ENCODE results near the gene C1orf226. TPM values are rescaled to one million over a fixed set of nuclear protein-coding genes. Genes with fewer than 3 reads are reported as not detected.

Gene C1orf226
- polyA plus RNA-seq, 6 donors from 2014 or later, result not detected

- H3K9me3 Mint-ChIP-seq, result peaks cover 0 to 2% (median 0%) of the 10 kb centered on the region in 7 donors
- H3K4me1 Mint-ChIP-seq, result no peaks in the 10 kb centered on the region
- DNase-seq (no peak), ATAC-seq (ENCODE audit: low read depth in 2 of 2) (no peak)
- no peak overlapping the region for H3K27ac Mint-ChIP-seq
- no peaks in the 10 kb centered on the region for H3K36me3 Mint-ChIP-seq
- H3K4me3 Mint-ChIP-seq, result no peak overlapping the region
- peaks cover 0 to 5% (median 2%) of the 10 kb centered on the region in 3 donors for H3K27me3 Mint-ChIP-seq
Measured at GRCh38 chr1:162383516-162383915, 2.0 kb downstream of the C1orf226 start.

- DNase-seq (no peak), ATAC-seq (ENCODE audit: low read depth in 2 of 2) (no peak)
- H3K4me3 Mint-ChIP-seq, result no peak overlapping the region
- no peaks in the 10 kb centered on the region for H3K36me3 Mint-ChIP-seq
- no peak overlapping the region for H3K27ac Mint-ChIP-seq
- peaks cover 4 to 6% (median 6%) of the 10 kb centered on the region in 3 donors for H3K4me1 Mint-ChIP-seq
- H3K27me3 Mint-ChIP-seq, result peaks cover 0 to 10% (median 8%) of the 10 kb centered on the region in 3 donors
- peaks cover 0 to 2% (median 0%) of the 10 kb centered on the region in 7 donors for H3K9me3 Mint-ChIP-seq
Measured at GRCh38 chr1:162384116-162384515, 2.6 kb downstream of the C1orf226 start.

DNA sequence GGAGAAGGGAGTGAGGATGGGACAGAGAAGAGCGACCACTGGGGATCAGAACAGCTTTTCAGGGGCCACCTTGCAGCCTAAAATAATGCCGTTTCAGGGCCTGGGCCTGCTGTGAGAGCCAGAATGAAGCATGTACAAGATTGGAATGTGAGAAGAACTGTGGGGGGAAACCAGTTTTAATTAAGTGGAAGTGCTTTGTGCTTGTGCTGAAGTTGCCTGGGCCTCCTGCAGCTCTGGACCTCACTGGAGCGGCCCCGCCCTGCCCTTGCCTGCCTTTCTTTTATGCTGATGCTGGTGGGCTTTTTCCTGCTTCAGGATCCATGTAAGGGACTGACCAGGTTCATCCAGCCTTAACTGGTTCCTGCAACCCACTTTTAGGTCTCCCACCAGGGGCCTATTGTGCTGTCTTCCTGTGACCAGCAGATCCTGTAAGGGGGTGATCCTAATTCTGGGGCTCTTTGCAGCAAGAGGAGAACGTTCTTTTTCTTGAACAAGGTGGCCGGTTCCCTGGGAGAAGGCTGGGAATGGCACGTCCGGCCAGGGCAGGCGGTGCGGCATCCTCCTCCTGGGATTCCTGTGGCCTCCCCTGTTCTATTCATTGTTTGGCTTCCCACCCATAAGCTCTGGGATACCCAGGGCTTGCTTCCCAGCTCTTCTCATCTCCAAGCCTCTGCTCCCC, 3.2 kb downstream of the C1orf226 start:
- peaks cover 0 to 2% (median 0%) of the 10 kb centered on the region in 7 donors for H3K9me3 Mint-ChIP-seq
- H3K27me3 Mint-ChIP-seq, result peaks cover 0 to 12% (median 10%) of the 10 kb centered on the region in 3 donors
- no peaks in the 10 kb centered on the region for H3K36me3 Mint-ChIP-seq
- H3K4me3 Mint-ChIP-seq, result peak overlapping the region in 1 of 8 donors; percentile 42
- ATAC-seq (ENCODE audit: low read depth in 2 of 2), result no peak
- no peak overlapping the region for H3K27ac Mint-ChIP-seq
- peaks cover 4 to 12% (median 10%) of the 10 kb centered on the region in 3 donors for H3K4me1 Mint-ChIP-seq
- no peak for DNase-seq

DNA sequence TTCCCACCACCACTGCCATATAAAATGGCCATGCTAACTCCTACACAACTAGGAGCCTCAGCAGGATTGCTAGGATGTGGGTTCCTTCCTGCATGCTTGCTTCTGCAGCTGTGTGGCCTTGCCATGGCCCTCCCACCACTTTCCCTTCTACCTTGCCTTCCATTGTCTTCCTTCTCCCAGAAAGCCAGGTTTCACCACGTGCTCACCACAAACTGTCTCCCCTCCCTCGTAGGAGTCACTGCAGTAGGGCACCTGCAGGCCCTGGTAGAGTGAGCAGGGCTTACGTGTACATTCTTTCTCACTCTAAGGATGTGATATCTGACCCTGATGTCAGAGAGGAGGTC, 3.7 kb downstream of the C1orf226 start:
- H3K4me3 Mint-ChIP-seq, result no peak overlapping the region
- H3K4me1 Mint-ChIP-seq, result peaks cover 4 to 12% (median 10%) of the 10 kb centered on the region in 3 donors
- peaks cover 0 to 2% (median 0%) of the 10 kb centered on the region in 7 donors for H3K9me3 Mint-ChIP-seq
- no peak for DNase-seq
- H3K27ac Mint-ChIP-seq, result no peak overlapping the region
- peaks cover 0 to 12% (median 12%) of the 10 kb centered on the region in 3 donors for H3K27me3 Mint-ChIP-seq
- ATAC-seq (ENCODE audit: low read depth in 2 of 2), result no peak
- H3K36me3 Mint-ChIP-seq, result no peaks in the 10 kb centered on the region

- H3K4me3 Mint-ChIP-seq, result no peak overlapping the region
- peaks cover 4 to 12% (median 10%) of the 10 kb centered on the region in 3 donors for H3K4me1 Mint-ChIP-seq
- peaks cover 0 to 17% (median 12%) of the 10 kb centered on the region in 3 donors for H3K27me3 Mint-ChIP-seq
- DNase-seq (no peak), ATAC-seq (ENCODE audit: low read depth in 2 of 2) (no peak)
- no peak overlapping the region for H3K27ac Mint-ChIP-seq
- H3K9me3 Mint-ChIP-seq, result peaks cover 0 to 2% (median 0%) of the 10 kb centered on the region in 7 donors
- no peaks in the 10 kb centered on the region for H3K36me3 Mint-ChIP-seq
Measured at GRCh38 chr1:162385702-162386101, 4.2 kb downstream of the C1orf226 start.

DNA sequence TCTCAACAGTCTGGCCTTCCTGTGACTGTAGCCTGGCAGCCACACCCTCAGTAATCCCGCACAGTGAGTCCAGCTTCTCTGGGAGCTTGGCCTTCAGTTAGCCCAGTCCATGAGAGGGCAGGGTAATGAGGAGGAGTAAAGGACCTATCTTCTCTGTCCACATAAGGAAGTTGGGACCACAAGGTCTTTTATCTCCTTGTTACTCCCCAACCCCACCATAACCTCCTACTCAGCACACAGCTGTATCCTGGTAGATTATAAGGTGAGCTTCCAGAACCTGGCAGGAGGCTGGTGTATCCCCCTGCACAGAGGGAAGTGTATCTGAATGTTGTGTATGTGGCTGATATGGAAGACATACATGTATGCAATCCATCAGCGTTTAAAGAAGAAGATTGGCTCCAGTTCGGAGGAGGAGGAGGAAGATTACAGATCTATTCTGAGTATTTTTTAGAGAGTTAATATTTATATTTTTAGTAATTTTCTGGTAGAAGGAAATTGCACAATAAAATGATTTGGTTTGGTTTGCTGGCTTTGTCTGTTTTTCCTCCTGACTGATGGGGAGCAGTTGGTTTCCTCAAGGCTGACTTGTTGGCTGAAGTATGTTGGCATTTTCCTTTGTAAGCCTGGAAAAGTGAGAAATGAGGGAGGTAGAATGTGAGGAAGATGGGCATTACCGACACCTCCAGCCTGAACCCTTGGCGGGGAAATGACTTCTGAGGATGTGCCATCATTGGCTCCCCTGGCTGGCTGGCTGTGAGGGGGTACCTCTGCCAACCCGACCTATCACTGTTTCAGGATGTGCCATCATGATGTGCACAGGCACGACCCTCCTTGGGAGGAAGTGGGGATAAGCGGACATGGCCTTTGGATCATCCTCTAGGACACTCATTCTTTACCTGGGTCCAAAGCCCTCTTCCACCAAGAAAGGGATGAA, 5.0 kb downstream of the C1orf226 start:
- Mint-ChIP-seq H3K9me3 (no peaks in the 10 kb centered on the region), H3K4me1 (peaks cover 4 to 12% (median 10%) of the 10 kb centered on the region in 3 donors), H3K27me3 (peaks cover 0 to 18% (median 12%) of the 10 kb centered on the region in 3 donors), H3K36me3 (no peaks in the 10 kb centered on the region), H3K4me3 (peak overlapping the region in 1 of 8 donors; percentile 18), H3K27ac (no peak overlapping the region)
- DNase-seq (no peak), ATAC-seq (ENCODE audit: low read depth in 2 of 2) (no peak)

DNA sequence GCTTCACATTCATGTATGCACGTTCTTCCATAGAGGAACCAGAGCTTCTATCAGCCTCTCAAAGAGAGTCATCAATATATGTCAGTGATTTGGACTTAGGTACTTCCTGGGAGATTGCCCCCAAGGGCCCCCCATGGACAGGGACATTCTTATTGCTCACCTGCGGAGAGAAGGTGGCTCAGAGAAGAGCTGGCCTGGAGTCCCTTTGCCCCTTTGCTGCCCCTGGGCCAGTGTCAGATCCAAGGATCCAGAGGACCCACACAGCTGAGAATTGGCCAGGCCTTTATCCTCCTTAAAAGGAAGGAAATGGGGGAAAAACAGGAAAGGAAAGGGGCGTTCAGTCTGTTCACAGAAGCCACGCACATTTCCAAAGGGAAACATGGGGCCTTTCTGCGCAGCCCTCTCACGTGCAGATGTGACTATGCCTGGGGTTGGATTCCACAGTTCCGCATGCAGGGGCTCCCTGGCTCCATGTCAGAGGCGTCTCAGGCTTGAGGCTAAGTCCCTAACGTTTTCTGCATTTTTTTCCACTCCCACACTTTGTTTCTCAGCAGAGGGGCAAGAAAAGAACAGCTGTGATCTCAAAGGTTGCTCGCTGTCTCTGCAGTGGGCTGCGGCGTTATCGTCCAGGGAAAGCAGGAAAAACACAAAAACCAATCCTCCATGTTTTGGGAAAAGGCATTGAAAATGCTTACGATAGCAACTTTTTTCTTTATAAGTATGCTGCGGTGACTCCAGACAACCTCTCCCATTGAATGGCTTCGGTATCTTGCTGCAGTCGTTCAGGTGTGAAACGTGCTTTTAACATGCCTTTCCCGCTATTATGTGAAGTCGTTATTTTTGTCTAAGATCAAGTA, 5.9 kb downstream of the C1orf226 start:
- no peak for DNase-seq
- no peaks in the 10 kb centered on the region for H3K36me3 Mint-ChIP-seq
- no peak overlapping the region for H3K27ac Mint-ChIP-seq
- no peaks in the 10 kb centered on the region for H3K9me3 Mint-ChIP-seq
- H3K4me1 Mint-ChIP-seq, result peaks cover 8 to 19% (median 10%) of the 10 kb centered on the region in 3 donors
- no peak for ATAC-seq (ENCODE audit: low read depth in 2 of 2)
- H3K4me3 Mint-ChIP-seq, result no peak overlapping the region
- peaks cover 0 to 18% (median 17%) of the 10 kb centered on the region in 3 donors for H3K27me3 Mint-ChIP-seq

- no peak for DNase-seq
- Mint-ChIP-seq H3K9me3 (no peaks in the 10 kb centered on the region), H3K36me3 (no peaks in the 10 kb centered on the region), H3K27ac (peak overlapping the region in 1 of 6 donors; percentile 49), H3K4me1 (peaks cover 8 to 19% (median 10%) of the 10 kb centered on the region in 3 donors), H3K27me3 (peaks cover 0 to 18% (median 17%) of the 10 kb centered on the region in 3 donors), H3K4me3 (no peak overlapping the region)
- ATAC-seq (ENCODE audit: low read depth in 2 of 2), result no peak
Measured at GRCh38 chr1:162388083-162388594, 6.6 kb downstream of the C1orf226 start.

DNA sequence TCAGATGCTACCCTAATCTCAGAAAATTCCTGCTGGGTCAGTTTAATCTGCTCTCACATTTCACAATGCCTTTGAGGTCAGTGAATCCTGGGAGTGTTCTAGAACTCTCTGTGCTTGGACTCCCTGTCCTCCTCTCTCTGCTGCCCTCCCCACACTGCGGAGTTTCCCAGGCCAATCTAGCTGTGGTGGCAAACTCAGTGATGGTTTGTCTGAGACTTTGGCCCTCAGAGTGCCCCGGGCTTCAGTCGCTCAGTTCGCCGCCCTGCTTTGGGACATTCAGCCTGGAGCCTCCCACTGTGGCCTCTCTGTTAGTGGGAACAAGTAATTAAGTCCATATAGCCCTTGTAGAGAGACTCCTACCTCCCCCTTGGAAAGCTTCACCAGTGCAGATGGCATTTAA, 7.1 kb downstream of the C1orf226 start:
- Mint-ChIP-seq H3K9me3 (no peaks in the 10 kb centered on the region), H3K27me3 (peaks cover 0 to 18% (median 17%) of the 10 kb centered on the region in 3 donors), H3K4me1 (peaks cover 8 to 19% (median 10%) of the 10 kb centered on the region in 3 donors), H3K27ac (no peak overlapping the region), H3K36me3 (no peaks in the 10 kb centered on the region), H3K4me3 (peak overlapping the region in 1 of 8 donors; percentile 38)
- no peak for DNase-seq
- ATAC-seq (ENCODE audit: low read depth in 2 of 2), result no peak

DNA sequence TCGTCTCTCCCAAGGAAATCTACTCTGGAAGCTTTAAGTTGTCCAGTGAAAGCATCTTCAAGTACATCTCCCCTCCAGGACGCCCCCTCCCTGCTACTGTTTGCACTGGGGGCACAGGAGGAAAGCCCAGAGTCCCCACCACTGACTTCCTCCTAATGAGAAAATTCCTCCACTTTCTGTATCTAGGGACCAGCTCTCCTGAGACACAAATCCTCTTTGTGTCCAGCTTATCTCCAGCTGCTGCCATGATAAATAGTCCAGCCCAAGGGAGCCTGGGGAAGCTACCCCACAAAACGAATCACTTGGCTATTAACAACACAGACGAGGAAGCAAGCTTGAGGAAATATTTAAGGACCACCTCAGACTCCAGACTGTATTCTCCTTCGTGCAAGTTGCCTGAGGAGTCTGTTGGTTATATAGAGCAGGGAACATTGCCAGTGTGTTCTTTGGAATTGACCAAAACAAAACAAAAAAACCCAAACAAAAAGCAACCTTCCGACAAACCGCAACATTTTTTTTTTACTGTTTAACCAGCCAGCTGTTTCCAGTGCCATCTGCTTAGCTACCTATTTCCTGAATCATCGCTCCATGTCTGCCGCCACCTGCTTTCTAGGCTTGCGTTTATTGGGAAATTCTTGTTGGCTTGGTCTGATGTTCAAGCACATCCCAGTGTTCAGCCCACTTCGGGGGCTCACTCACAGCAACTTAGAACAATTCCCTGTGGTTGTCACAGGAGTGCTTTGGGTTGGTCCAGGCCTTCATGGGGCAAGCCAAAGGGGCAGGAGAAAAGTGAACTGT, 7.7 kb downstream of the C1orf226 start:
- Mint-ChIP-seq H3K27ac (peak overlapping the region in 2 of 6 donors; percentile 1 to 34), H3K9me3 (no peaks in the 10 kb centered on the region), H3K4me3 (no peak overlapping the region), H3K4me1 (peaks cover 8 to 19% (median 10%) of the 10 kb centered on the region in 3 donors), H3K36me3 (no peaks in the 10 kb centered on the region), H3K27me3 (peaks cover 0 to 18% (median 17%) of the 10 kb centered on the region in 3 donors)
- DNase-seq, result no peak
- ATAC-seq (ENCODE audit: low read depth in 2 of 2), result no peak

- H3K9me3 Mint-ChIP-seq, result no peaks in the 10 kb centered on the region
- H3K4me3 Mint-ChIP-seq, result no peak overlapping the region
- ATAC-seq (ENCODE audit: low read depth in 2 of 2) (no peak), DNase-seq (no peak)
- H3K36me3 Mint-ChIP-seq, result no peaks in the 10 kb centered on the region
- H3K4me1 Mint-ChIP-seq, result peaks cover 8 to 19% (median 10%) of the 10 kb centered on the region in 3 donors
- H3K27me3 Mint-ChIP-seq, result peaks cover 0 to 18% (median 17%) of the 10 kb centered on the region in 3 donors
- H3K27ac Mint-ChIP-seq, result no peak overlapping the region
Measured at GRCh38 chr1:162389971-162390370, 8.4 kb downstream of the C1orf226 start.
